H1 (cell line): ENCODE results near the gene RIPOR1. TPM values are rescaled to one million over a fixed set of nuclear protein-coding genes. Genes with fewer than 3 reads are reported as not detected.

Experiments
- CTCF ChIA-PET: fragments of 300-600 bp; sonication (Branson Sonifier 250); formaldehyde crosslinking; loops from one replicate; lab custom pipeline; 2021; ENCODE audit not compliant: partially characterized antibody; lab: Charles Lee
- POLR2A ChIA-PET: fragments of 300-600 bp; sonication (Branson Sonifier 250); formaldehyde crosslinking; loops from one replicate; lab custom pipeline; 2021; ENCODE audit warnings: inconsistent platforms; ENCODE audit not compliant: partially characterized antibody; lab: Charles Lee
- DNase-seq, 2 experiments: peaks; one replicate each; pipeline versions ENCODE4 v3.0.0 to v3.0.0-alpha.2; 2010 to 2022; ENCODE audit warnings: low spot score in 2 of 2, low read depth in 1 of 2, mixed read lengths in 1 of 2
- FAIRE-seq: peaks from 2 replicates; lab custom pipeline; 2011; peaks lifted over from hg19 to GRCh38; lab: Jason Lieb, UNC
- H2AFZ ChIP-seq: 2 replicates; pipeline ENCODE4 v1.8.1; 2012; ENCODE audit warnings: low read length, inconsistent platforms
- H2AK5ac ChIP-seq: 2 replicates; pipeline ENCODE4 v1.6.1; 2013; ENCODE audit warnings: low read depth, low read length
- H2BK120ac ChIP-seq: replicated peaks from 2 replicates; pipeline ENCODE3; 2013; ENCODE audit warnings: low read depth, low read length, inconsistent platforms
- H2BK12ac ChIP-seq: 2 replicates; pipeline ENCODE4 v1.6.1; 2013; ENCODE audit warnings: low read depth, low read length
- H2BK15ac ChIP-seq: 2 replicates; pipeline ENCODE4 v1.6.1; 2013; ENCODE audit warnings: low read length
- H2BK20ac ChIP-seq: 2 replicates; pipeline ENCODE4 v1.6.1; 2013; ENCODE audit warnings: low read length
- H2BK5ac ChIP-seq: 2 replicates; pipeline ENCODE4 v1.6.1; 2013; ENCODE audit warnings: low read depth, low read length
- H3K14ac ChIP-seq: 2 replicates; pipeline ENCODE4 v1.6.1; 2013; ENCODE audit warnings: inconsistent platforms; ENCODE audit not compliant: insufficient read length
- H3K18ac ChIP-seq: 2 replicates; pipeline ENCODE4 v1.6.1; 2013; ENCODE audit warnings: low read length; ENCODE audit errors: extremely low read depth
- H3K23ac ChIP-seq: 2 replicates; pipeline ENCODE4 v1.6.1; 2013; ENCODE audit warnings: inconsistent platforms; ENCODE audit not compliant: insufficient read length
- H3K23me2 ChIP-seq: 2 replicates; pipeline ENCODE4 v1.6.1; 2013; ENCODE audit warnings: low read depth, low read length
- H3K27ac ChIP-seq: 2 replicates; pipeline ENCODE4 v1.6.1; 2011; ENCODE audit warnings: low read depth, low read length, inconsistent platforms
- H3K27me3 ChIP-seq, 4 experiments: replicated peaks in 1 of 4; 1 replicate in 1 of 4; 2 replicates in 3 of 4; pipeline versions ENCODE4 v1.6.1 to v1.8.1; 2011 to 2013; ENCODE audit warnings: low read length in 3 of 4, mild to moderate bottlenecking in 3 of 4, inconsistent platforms in 2 of 4, mixed read lengths in 2 of 4, moderate library complexity in 1 of 4; ENCODE audit not compliant: control insufficient read depth in 3 of 4, insufficient read depth in 3 of 4; ENCODE audit errors: extremely low read depth in 1 of 4
- H3K36me3 ChIP-seq, 4 experiments: 2 replicates each; pipeline versions ENCODE4 v1.6.1 to v1.8.1; 2011 to 2013; ENCODE audit warnings: mild to moderate bottlenecking in 4 of 4, low read length in 3 of 4, moderate library complexity in 2 of 4, control low read depth in 1 of 4, inconsistent platforms in 1 of 4; ENCODE audit not compliant: insufficient read depth in 4 of 4, control insufficient read depth in 2 of 4
- H3K4ac ChIP-seq: replicated peaks from 2 replicates; pipeline ENCODE3; 2013; ENCODE audit warnings: low read length, low read depth, mixed read lengths, inconsistent platforms; ENCODE audit not compliant: insufficient read length
- H3K4me1 ChIP-seq, 4 experiments: replicated peaks in 1 of 4; 1 replicate in 1 of 4; 2 replicates in 3 of 4; pipeline versions ENCODE4 v1.6.1 to v1.8.1; 2011 to 2013; ENCODE audit warnings: low read length in 3 of 4, inconsistent platforms in 2 of 4, mixed read lengths in 1 of 4; ENCODE audit not compliant: insufficient read depth in 4 of 4, control insufficient read depth in 3 of 4
- H3K4me2 ChIP-seq, 2 experiments: 2 replicates each; pipeline versions ENCODE4 v1.6.1 to v1.8.1; 2011 to 2013; ENCODE audit warnings: low read depth in 2 of 2, low read length in 2 of 2, control low read depth in 1 of 2, inconsistent platforms in 1 of 2, mild to moderate bottlenecking in 1 of 2; ENCODE audit not compliant: insufficient read depth in 1 of 2
- H3K4me3 ChIP-seq, 4 experiments: fragments of 200-600, 300-600 bp in 1 of 4; sonication (generic), shearing (Covaris generic), sonication (Bioruptor Twin) in 1 of 4; 2 replicates each; pipeline versions ENCODE4 v1.5.1 to v1.8.1; 2011 to 2016; ENCODE audit warnings: low read length in 4 of 4, low read depth in 3 of 4, control low read depth in 2 of 4, inconsistent platforms in 2 of 4, mild to moderate bottlenecking in 2 of 4, mixed read lengths in 1 of 4, moderate library complexity in 1 of 4; ENCODE audit not compliant: insufficient read depth in 2 of 4; ENCODE audit errors: extremely low read depth in 1 of 4
- H3K56ac ChIP-seq: replicated peaks from 2 replicates; pipeline ENCODE3; 2013; ENCODE audit warnings: low read depth, mild to moderate bottlenecking, mixed read lengths, low read length, inconsistent platforms; ENCODE audit not compliant: insufficient read length
- H3K79me1 ChIP-seq: 2 replicates; pipeline ENCODE4 v1.6.1; 2013; ENCODE audit warnings: low read depth, low read length, control low read depth
- H3K79me2 ChIP-seq, 2 experiments: 2 replicates each; pipeline versions ENCODE4 v1.6.1 to v1.8.1; 2012 to 2013; ENCODE audit warnings: low read length in 2 of 2, mild to moderate bottlenecking in 2 of 2, inconsistent platforms in 1 of 2; ENCODE audit not compliant: insufficient read depth in 2 of 2, control insufficient read depth in 1 of 2
- H3K9ac ChIP-seq, 4 experiments: replicated peaks in 1 of 4; 1 replicate in 1 of 4; 2 replicates in 3 of 4; pipeline versions ENCODE4 v1.6.1 to v1.8.1; 2011 to 2013; ENCODE audit warnings: low read depth in 3 of 4, low read length in 3 of 4, control low read depth in 2 of 4, mild to moderate bottlenecking in 2 of 4, moderate library complexity in 2 of 4, inconsistent platforms in 1 of 4; ENCODE audit errors: extremely low read depth in 1 of 4
- H3K9me3 ChIP-seq, 2 experiments: 2 replicates each; pipeline versions ENCODE4 v1.6.1 to v1.8.1; 2012 to 2013; ENCODE audit warnings: mild to moderate bottlenecking in 2 of 2, moderate library complexity in 2 of 2, control low read depth in 1 of 2, inconsistent platforms in 1 of 2, low read depth in 1 of 2, low read length in 1 of 2, mixed read lengths in 1 of 2; ENCODE audit not compliant: insufficient read depth in 2 of 2
- H4K20me1 ChIP-seq, 2 experiments: replicated peaks in 1 of 2; 2 replicates each; pipeline versions ENCODE3 to v1.8.1; 2011 to 2013; ENCODE audit warnings: inconsistent platforms in 2 of 2, low read length in 2 of 2, mild to moderate bottlenecking in 1 of 2; ENCODE audit not compliant: insufficient read depth in 2 of 2, control insufficient read depth in 1 of 2
- H4K5ac ChIP-seq: 2 replicates; pipeline ENCODE4 v1.6.1; 2013; ENCODE audit warnings: low read length, low read depth, mixed read lengths, inconsistent platforms; ENCODE audit not compliant: insufficient read length
- H4K8ac ChIP-seq: 2 replicates; pipeline ENCODE4 v1.8.0; 2013; ENCODE audit warnings: mild to moderate bottlenecking, moderate library complexity, low read length, inconsistent platforms; ENCODE audit not compliant: insufficient read depth; ENCODE audit errors: extremely low read depth
- H4K91ac ChIP-seq: replicated peaks from 2 replicates; pipeline ENCODE3; 2013; ENCODE audit warnings: low read length, mixed read lengths, inconsistent platforms; ENCODE audit not compliant: insufficient read length
- WGBS, 2 experiments: shearing (Covaris generic) in 1 of 2; methylation state at CpG; one replicate each; pipeline versions ENCODE4 v1.1.6 to v1.1.7; 2013 to 2015; ENCODE audit warnings: low lambda C conversion rate in 2 of 2, mixed read lengths in 2 of 2, inconsistent platforms in 1 of 2, low coverage in 1 of 2, missing lambda C conversion rate in 1 of 2; ENCODE audit not compliant: insufficient replicate concordance in 2 of 2, insufficient coverage in 1 of 2, insufficient read length in 1 of 2; ENCODE audit errors: extremely low coverage in 1 of 2, missing lambda C conversion rate in 1 of 2; 5-methylcytosine and 5-hydroxymethylcytosine counted together
- polyA plus RNA-seq, 7 experiments: library from polyadenylated mRNA; depleted of rRNA in 3 of 7; stranded (reverse) in 5 of 7; unstranded in 2 of 7; fragments of >200 nt in 5 of 7; fragments of 200-250 nt in 2 of 7; gene quantifications; 1 replicate in 5 of 7; 2 replicates in 1 of 7; 4 replicates in 1 of 7; pipeline versions ENCODE4 v1.2.1 to v1.2.3, GENCODE V29; 2011 to 2013; ENCODE audit warnings: missing spikeins in 2 of 7, mixed read lengths in 2 of 7
- total RNA-seq: library from RNA; stranded (reverse); fragmentation: NEBNext Ultra II Directional; extraction: Animal tissue kit (Norgen Biotek cat#: 25700); gene quantifications from 2 replicates; pipeline ENCODE4 v1.2.1, GENCODE V29; 2021

Gene RIPOR1
- total and polyA plus RNA-seq, 2 of the 8 experiments (the other 6 are each of a cell fraction or from before 2014, with no cell fraction given): 2.7 to 10.1 TPM

GRCh38 chr16:67558859-67559258 lies 30.2 kb downstream of the RIPOR1 start:
- no peak overlapping the region for H3K56ac ChIP-seq
- peaks cover 0 to 3% of the 10 kb centered on the region in 2 experiments for H4K20me1 ChIP-seq
- no peak overlapping the region for H2BK12ac ChIP-seq
- WGBS, 2 experiments: 93% methylated on average over 1 of the region's 1 CpG; no CpG with 5 or more reads in 1 of the 2 experiments
- no peak overlapping the region for H3K27ac ChIP-seq
- H3K79me1 ChIP-seq: peaks cover 10% of the 10 kb centered on the region
- POLR2A ChIA-PET: interaction anchor here (0.6 to 8.4 kb wide), 6 partner anchors 10 to 832 kb away, joined by 3 to 105 read pairs (median 3); partner anchors contain the start of gene CARMIL2
- H2BK15ac ChIP-seq: no peak overlapping the region
- no peak overlapping the region for H3K4me3 ChIP-seq
- H3K4me1 ChIP-seq: peaks cover 0 to 3% (median 1%) of the 10 kb centered on the region in 4 experiments; a peak in 3 of 7 replicates
- FAIRE-seq: no peak
- H3K18ac ChIP-seq: no peak overlapping the region
- H3K36me3 ChIP-seq: peaks cover 0 to 4% (median 0%) of the 10 kb centered on the region in 4 experiments; a peak in 1 of 8 replicates
- no peak overlapping the region for H3K4ac ChIP-seq
- no peak overlapping the region for H3K23ac ChIP-seq
- no peak overlapping the region for H2AFZ ChIP-seq
- H2AK5ac ChIP-seq: no peak overlapping the region
- no peak overlapping the region for H2BK5ac ChIP-seq
- no peak overlapping the region for H4K5ac ChIP-seq
- H2BK120ac ChIP-seq: no peak overlapping the region
- H2BK20ac ChIP-seq: no peak overlapping the region
- no peak overlapping the region for H4K91ac ChIP-seq
- peaks cover 2 to 28% of the 10 kb centered on the region in 2 experiments; a peak in 3 of 4 replicates for H3K79me2 ChIP-seq
- H3K9ac ChIP-seq: no peak overlapping the region
- peaks cover 3% of the 10 kb centered on the region for H3K23me2 ChIP-seq
- H3K4me2 ChIP-seq: no peak overlapping the region
- no peaks in the 10 kb centered on the region for H3K27me3 ChIP-seq
- no peak for DNase-seq
- H3K9me3 ChIP-seq: no peaks in the 10 kb centered on the region
- no peak overlapping the region for H4K8ac ChIP-seq
- CTCF ChIA-PET: interaction anchor here (0.6 to 10.4 kb wide), 8 partner anchors 11 to 278 kb away, joined by 3 to 108 read pairs (median 4); no protein-coding TSS in a partner anchor
- no peak overlapping the region for H3K14ac ChIP-seq
